GM12801 (cell line): Measurements from ENCODE around the gene GGN.

Source experiments
- CTCF ChIP-seq: IDR thresholded peaks from one replicate; pipeline ENCODE4 v1.5.1; 2011; ENCODE audit warnings: control low read depth; ENCODE audit not compliant: insufficient read length; ENCODE audit errors: extremely low read depth

GGN gene

GRCh38 chr19:38417146-38417543 is 29.3 kb upstream of the GGN start:
- no peak for TF ChIP-seq CTCF

- no peak for TF ChIP-seq CTCF
Observed at GRCh38 chr19:38413416-38413815, 25.6 kb upstream of the GGN start.

GRCh38 chr19:38412961-38413360 is 25.1 kb upstream of the GGN start:
- no peak for TF ChIP-seq CTCF

GRCh38 chr19:38412491-38412890 is 24.7 kb upstream of the GGN start:
- TF ChIP-seq CTCF: no peak

- TF ChIP-seq CTCF: no peak
Observed at GRCh38 chr19:38411041-38411712, 23.3 kb upstream of the GGN start.

GRCh38 chr19:38409631-38410133 is 21.8 kb upstream of the GGN start:
- no peak for TF ChIP-seq CTCF

- TF ChIP-seq CTCF: no peak
Observed at GRCh38 chr19:38405276-38405675, 17.4 kb upstream of the GGN start.
